ENCODE data around the gene SPTBN1.

SPTBN1 gene

DNA sequence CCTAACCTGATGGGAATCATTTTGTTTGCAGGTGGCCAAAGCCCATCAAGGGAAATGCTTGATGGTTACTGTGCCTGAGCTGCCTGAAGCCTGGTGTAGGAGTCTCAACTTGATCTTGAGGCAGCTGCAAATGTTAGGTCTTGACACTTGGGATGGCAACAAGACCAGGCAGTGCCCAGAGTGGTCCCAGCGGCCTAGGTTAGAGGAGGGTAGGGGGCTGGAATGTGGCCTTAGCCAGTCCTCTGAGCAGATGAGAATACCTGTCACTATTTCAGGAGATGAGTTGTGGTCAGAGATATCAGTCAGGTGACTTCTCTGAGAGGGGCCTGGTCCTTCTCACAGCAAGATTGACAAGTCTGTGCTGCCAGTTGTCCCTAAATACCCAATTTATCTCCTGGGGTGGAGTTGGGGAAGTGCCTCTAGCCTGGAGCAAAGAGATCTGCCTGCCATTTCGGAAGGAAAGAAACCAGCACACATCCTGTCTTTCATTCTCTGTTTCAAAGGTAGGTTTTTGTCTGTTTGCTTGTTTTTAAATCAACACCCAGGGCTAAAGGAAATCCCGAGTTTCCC, 13.4 kb downstream of the SPTBN1 start:
- TF ChIP-seq CREB1 (IDR thresholded peaks at IDR 0.05; ENCODE audit: low read depth) (no peak), RAD21 (IDR thresholded peaks at IDR 0.05; ENCODE audit: low read depth) (no peak), EGR1 (IDR thresholded peaks at IDR 0.05) (no peak), CEBPB (IDR thresholded peaks at IDR 0.05) (no peak), EP300 (IDR thresholded peaks at IDR 0.05; ENCODE audit: borderline replicate concordance) (no peak), TEAD4 (IDR thresholded peaks at IDR 0.05) (no peak), ZBTB7A (IDR thresholded peaks at IDR 0.05; ENCODE audit: low read depth) (no peak), TAF1 (IDR thresholded peaks at IDR 0.05; ENCODE audit: low read depth) (no peak), FOXM1 (IDR thresholded peaks at IDR 0.05; ENCODE audit: borderline replicate concordance, low read depth) (no peak), NFIC (IDR thresholded peaks at IDR 0.05) (no peak), TCF12 (IDR thresholded peaks at IDR 0.05; ENCODE audit: low read depth) (no peak), YY1 (IDR thresholded peaks at IDR 0.05; ENCODE audit: low read depth) (no peak)
- TF ChIP-seq, protein P1, sequence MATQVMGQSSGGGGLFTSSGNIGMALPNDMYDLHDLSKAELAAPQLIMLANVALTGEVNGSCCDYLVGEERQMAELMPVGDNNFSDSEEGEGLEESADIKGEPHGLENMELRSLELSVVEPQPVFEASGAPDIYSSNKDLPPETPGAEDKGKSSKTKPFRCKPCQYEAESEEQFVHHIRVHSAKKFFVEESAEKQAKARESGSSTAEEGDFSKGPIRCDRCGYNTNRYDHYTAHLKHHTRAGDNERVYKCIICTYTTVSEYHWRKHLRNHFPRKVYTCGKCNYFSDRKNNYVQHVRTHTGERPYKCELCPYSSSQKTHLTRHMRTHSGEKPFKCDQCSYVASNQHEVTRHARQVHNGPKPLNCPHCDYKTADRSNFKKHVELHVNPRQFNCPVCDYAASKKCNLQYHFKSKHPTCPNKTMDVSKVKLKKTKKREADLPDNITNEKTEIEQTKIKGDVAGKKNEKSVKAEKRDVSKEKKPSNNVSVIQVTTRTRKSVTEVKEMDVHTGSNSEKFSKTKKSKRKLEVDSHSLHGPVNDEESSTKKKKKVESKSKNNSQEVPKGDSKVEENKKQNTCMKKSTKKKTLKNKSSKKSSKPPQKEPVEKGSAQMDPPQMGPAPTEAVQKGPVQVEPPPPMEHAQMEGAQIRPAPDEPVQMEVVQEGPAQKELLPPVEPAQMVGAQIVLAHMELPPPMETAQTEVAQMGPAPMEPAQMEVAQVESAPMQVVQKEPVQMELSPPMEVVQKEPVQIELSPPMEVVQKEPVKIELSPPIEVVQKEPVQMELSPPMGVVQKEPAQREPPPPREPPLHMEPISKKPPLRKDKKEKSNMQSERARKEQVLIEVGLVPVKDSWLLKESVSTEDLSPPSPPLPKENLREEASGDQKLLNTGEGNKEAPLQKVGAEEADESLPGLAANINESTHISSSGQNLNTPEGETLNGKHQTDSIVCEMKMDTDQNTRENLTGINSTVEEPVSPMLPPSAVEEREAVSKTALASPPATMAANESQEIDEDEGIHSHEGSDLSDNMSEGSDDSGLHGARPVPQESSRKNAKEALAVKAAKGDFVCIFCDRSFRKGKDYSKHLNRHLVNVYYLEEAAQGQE (IDR thresholded peaks at IDR 0.05; ENCODE audit: low read depth), result no peak
- TF ChIP-seq, protein P2, sequence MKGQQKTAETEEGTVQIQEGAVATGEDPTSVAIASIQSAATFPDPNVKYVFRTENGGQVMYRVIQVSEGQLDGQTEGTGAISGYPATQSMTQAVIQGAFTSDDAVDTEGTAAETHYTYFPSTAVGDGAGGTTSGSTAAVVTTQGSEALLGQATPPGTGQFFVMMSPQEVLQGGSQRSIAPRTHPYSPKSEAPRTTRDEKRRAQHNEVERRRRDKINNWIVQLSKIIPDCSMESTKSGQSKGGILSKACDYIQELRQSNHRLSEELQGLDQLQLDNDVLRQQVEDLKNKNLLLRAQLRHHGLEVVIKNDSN (IDR thresholded peaks at IDR 0.05), result no peak
- TF ChIP-seq, protein P3, sequence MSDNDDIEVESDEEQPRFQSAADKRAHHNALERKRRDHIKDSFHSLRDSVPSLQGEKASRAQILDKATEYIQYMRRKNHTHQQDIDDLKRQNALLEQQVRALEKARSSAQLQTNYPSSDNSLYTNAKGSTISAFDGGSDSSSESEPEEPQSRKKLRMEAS (IDR thresholded peaks at IDR 0.05), result no peak

DNA sequence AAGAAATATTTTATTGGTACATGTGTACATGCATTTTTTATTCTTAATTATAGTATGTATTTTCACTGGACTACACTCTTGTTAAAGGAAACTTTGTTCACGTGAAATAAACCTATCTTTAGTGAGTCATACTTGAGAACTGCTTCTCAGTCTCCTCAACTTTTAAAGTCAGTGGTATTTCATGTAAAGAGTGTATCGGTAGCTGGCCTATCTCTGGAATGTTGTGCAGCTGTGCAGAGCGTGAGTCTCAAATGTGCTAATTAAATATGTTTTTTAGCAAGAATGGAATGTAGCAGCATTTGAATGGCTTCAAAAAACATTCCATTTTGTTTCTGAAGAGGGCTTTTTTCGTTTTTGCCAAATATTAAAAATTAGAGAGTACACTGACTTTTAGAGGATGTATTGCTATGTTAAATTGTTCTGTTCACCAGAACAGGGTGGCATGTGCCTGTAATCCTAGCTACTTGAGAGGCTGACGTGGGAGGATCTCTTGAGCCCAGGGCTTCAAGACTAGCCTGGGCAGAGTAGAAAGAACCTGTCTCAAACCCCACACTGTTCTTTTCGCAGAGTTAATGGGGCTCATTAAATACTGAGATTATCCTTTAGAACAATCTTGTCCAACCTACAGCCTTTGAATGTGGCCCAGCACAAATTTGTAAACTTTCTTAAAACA, 14.3 kb downstream of the SPTBN1 start:
- TF ChIP-seq NFIC (IDR thresholded peaks at IDR 0.05), result no peak
- TF ChIP-seq, protein P2 (IDR thresholded peaks at IDR 0.05), result no peak
- no peak for TF ChIP-seq EP300 (IDR thresholded peaks at IDR 0.05; ENCODE audit: borderline replicate concordance)
- no peak for TF ChIP-seq CREB1 (IDR thresholded peaks at IDR 0.05; ENCODE audit: low read depth)
- TF ChIP-seq RAD21 (IDR thresholded peaks at IDR 0.05; ENCODE audit: low read depth), result no peak

DNA sequence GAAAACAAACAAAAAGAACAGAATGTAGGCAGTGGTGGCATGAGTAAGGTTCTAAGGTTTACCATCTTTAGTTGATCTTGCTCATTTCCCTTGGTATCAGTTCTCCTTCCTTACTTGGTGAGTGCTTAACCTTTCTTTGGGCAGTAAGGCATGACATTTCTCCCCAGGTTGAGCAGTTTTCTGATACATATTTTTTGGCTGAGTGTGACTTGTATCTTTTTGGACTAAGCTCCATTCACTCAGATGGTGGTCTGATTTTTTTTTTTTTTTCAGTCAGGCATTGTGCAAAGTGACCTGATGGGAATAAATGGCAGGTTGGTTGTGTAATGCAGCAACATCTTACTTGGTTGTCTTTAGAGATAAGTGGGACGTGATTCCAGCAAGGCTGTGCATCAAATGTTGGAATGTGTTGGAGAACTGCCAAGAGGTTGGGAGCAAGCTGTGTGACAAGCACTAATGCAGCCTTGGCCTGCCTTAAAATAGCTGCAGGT, 15.1 kb downstream of the SPTBN1 start:
- no peak for TF ChIP-seq EP300 (IDR thresholded peaks at IDR 0.05; ENCODE audit: borderline replicate concordance)
- TF ChIP-seq NFIC (IDR thresholded peaks at IDR 0.05), result peak; percentile 67
- TF ChIP-seq CEBPB (IDR thresholded peaks at IDR 0.05), result peak; percentile 39; the same call in 1 of the 2 replicates
- TF ChIP-seq TEAD4 (IDR thresholded peaks at IDR 0.05), result peak; percentile 80; the same call in 1 of the 2 replicates

DNA sequence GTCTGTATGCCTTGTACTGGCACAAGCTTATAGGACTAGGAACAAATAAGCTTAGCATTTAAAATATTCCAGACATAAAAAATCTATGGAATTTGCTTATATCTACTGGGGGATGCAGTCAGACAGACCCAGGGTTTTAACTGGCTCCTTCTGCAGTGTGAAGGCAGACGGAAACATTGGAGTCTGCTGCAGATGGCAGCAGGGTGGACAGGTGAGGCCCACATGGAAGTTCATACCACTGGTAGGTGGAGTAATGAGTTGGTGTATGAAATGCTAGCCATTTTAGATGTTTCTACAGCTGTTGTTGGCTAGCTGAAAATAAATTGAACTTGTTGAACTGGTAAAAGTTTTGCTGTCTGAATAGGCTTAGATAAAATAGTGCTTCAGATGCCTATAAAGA, 17.7 kb downstream of the SPTBN1 start:
- TF ChIP-seq RAD21 (IDR thresholded peaks at IDR 0.05; ENCODE audit: low read depth) (no peak), CREB1 (IDR thresholded peaks at IDR 0.05; ENCODE audit: low read depth) (no peak), EP300 (IDR thresholded peaks at IDR 0.05; ENCODE audit: borderline replicate concordance) (no peak), NFIC (IDR thresholded peaks at IDR 0.05) (no peak), CEBPB (IDR thresholded peaks at IDR 0.05) (no peak)

DNA sequence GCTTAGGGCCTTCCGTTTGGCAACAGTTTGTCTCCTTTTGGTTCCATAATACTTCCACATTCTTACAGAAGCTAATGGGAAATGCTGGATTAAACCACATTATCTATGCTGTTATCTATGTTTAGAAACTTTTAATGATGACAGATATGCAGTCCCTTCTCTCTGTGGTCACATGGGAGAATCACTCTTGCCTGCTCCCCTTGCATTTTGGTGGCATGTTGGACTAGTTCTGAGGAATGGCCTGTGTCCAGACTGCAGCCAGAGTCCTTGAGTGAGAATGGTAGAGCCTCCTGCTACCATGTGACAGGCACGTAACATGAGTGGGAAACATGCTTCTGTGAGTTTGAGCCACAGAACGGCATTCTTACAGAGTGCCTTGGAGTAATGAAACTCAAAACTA, 19.2 kb downstream of the SPTBN1 start:
- no peak for TF ChIP-seq ZBTB7A (IDR thresholded peaks at IDR 0.05; ENCODE audit: low read depth)
- no peak for TF ChIP-seq NFIC (IDR thresholded peaks at IDR 0.05)
- TF ChIP-seq EP300 (IDR thresholded peaks at IDR 0.05; ENCODE audit: borderline replicate concordance), result no peak
- TF ChIP-seq CREB1 (IDR thresholded peaks at IDR 0.05; ENCODE audit: low read depth), result no peak
- TF ChIP-seq, protein P1 (IDR thresholded peaks at IDR 0.05; ENCODE audit: low read depth), result no peak
- TF ChIP-seq EGR1 (IDR thresholded peaks at IDR 0.05), result no peak
- no peak for TF ChIP-seq TEAD4 (IDR thresholded peaks at IDR 0.05)
- TF ChIP-seq, protein P2 (IDR thresholded peaks at IDR 0.05), result no peak
- TF ChIP-seq, protein P3 (IDR thresholded peaks at IDR 0.05), result no peak
- TF ChIP-seq RAD21 (IDR thresholded peaks at IDR 0.05; ENCODE audit: low read depth), result no peak
- no peak for TF ChIP-seq TAF1 (IDR thresholded peaks at IDR 0.05; ENCODE audit: low read depth)
- TF ChIP-seq CEBPB (IDR thresholded peaks at IDR 0.05), result no peak
- no peak for TF ChIP-seq YY1 (IDR thresholded peaks at IDR 0.05; ENCODE audit: low read depth)
- no peak for TF ChIP-seq TCF12 (IDR thresholded peaks at IDR 0.05; ENCODE audit: low read depth)
- no peak for TF ChIP-seq FOXM1 (IDR thresholded peaks at IDR 0.05; ENCODE audit: borderline replicate concordance, low read depth)
